Activated CD4-positive, alpha-beta memory T cell treated with anti-CD3 and anti-CD28 coated beads, Interleukin-2, amount 10 ng/mL, durations not matched to agents 7 days and 5 days (primary cell): ENCODE data around the gene NUDT4B. TPM values are rescaled to one million over a fixed set of nuclear protein-coding genes. Genes with fewer than 3 reads are reported as not detected.
"Not testable (repeated sequence)": the region's sequence is repeated elsewhere in the genome, so short reads cannot be mapped to it uniquely, and the experiment has no call there.

Source experiments
- CTCF ChIA-PET: fragments of 350-600 bp; sonication (Branson Sonifier 250); formaldehyde crosslinking; loops from one replicate; lab custom pipeline; 2021; ENCODE audit warnings: antibody characterized with exemption, inconsistent platforms; lab: Charles Lee
- POLR2A ChIA-PET: fragments of 350-600 bp; sonication (Branson Sonifier 250); formaldehyde crosslinking; loops from one replicate; lab custom pipeline; 2021; ENCODE audit warnings: antibody characterized with exemption; lab: Charles Lee
- DNase-seq: peaks from one replicate; pipeline ENCODE4 v3.0.0-alpha.2; 2020
- H3K27ac Mint-ChIP-seq: one replicate; pipeline ENCODE4 v1.8.0; 2021; ENCODE audit warnings: mild to moderate bottlenecking, mixed read lengths
- H3K27me3 Mint-ChIP-seq: one replicate; pipeline ENCODE4 v1.8.0; 2021; ENCODE audit warnings: mixed read lengths
- H3K36me3 Mint-ChIP-seq: one replicate; pipeline ENCODE4 v1.8.0; 2021; ENCODE audit warnings: low read depth, mixed read lengths
- H3K4me1 Mint-ChIP-seq: one replicate; pipeline ENCODE4 v1.8.0; 2021; ENCODE audit warnings: mixed read lengths
- H3K4me3 Mint-ChIP-seq: one replicate; pipeline ENCODE4 v1.8.0; 2021; ENCODE audit warnings: mild to moderate bottlenecking, mixed read lengths
- H3K9me3 Mint-ChIP-seq: one replicate; pipeline ENCODE4 v1.8.0; 2021; ENCODE audit warnings: mixed read lengths
- total RNA-seq, 2 experiments: library from RNA; stranded (reverse); gene quantifications; one replicate each; pipeline ENCODE4 v1.2.3, GENCODE V29; 2021

The NUDT4B gene
- total RNA-seq, 2 experiments from 2014 or later: 0.70 to 1.1 TPM

DNA sequence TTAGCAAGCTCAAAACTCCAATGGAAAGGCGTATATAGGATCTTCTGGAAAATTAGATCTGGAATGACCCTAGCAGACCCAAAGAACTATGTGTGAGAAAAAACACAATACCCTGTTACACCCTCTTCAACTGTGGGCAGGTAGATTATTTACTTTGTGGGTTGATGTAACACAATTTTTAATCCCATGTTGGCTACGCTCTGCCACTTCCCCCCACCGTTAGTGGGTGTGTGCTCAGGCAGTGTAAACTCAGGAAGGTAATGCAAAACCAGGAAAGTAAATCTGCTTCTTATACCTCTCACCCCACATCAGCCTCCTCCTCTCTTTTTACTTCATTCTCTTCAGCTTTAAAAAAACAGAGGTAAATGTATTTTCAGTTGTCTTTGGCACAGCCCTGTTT lies 23.7 kb upstream of the NUDT4B start:
- H3K9me3 Mint-ChIP-seq, H3K27ac Mint-ChIP-seq, POLR2A ChIA-PET, H3K36me3 Mint-ChIP-seq, CTCF ChIA-PET, DNase-seq, H3K27me3 Mint-ChIP-seq, H3K4me3 Mint-ChIP-seq, H3K4me1 Mint-ChIP-seq: not testable (repeated sequence)

DNA sequence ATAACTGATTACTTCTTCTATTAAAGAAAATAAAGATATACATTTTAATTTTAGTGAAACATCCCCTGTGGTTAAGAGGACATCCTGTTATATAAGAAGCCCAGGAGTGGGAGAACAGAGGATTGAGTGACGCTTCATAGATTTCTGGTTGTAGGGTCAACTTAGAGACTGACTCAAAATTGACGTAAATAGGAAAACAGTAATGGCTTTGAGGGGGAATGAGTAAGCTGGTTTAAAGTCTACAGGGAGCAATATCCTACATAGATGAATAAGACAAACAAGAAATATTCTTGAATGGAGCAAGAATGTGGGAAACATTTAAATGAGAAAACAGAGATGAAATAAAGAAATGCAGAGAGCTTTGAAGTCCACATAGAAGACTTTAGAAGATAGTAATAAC lies 20.7 kb upstream of the NUDT4B start:
- H3K36me3 Mint-ChIP-seq, CTCF ChIA-PET, DNase-seq, H3K27me3 Mint-ChIP-seq, H3K9me3 Mint-ChIP-seq, H3K4me1 Mint-ChIP-seq, H3K27ac Mint-ChIP-seq, H3K4me3 Mint-ChIP-seq, POLR2A ChIA-PET: not testable (repeated sequence)

DNA sequence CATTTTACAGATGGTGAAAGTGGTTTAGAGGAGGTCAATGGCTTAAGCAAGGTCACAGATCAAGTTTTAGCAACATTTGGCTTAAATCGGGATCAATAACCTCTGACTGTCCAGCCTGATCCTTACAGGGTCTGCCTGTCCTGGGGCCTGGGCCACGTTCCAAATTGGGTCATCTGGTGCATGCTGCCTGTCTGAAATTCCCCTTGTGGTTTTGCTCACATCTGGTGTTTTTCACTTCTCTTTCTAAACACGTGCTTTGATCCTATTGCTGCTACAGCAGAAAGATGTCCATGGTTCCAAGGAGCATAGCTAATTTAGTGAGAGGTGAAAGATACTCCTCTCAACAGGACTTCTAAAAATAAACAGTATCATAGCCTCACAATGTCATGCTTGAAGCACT lies 19.4 kb upstream of the NUDT4B start:
- not testable (repeated sequence) for H3K9me3 Mint-ChIP-seq

DNA sequence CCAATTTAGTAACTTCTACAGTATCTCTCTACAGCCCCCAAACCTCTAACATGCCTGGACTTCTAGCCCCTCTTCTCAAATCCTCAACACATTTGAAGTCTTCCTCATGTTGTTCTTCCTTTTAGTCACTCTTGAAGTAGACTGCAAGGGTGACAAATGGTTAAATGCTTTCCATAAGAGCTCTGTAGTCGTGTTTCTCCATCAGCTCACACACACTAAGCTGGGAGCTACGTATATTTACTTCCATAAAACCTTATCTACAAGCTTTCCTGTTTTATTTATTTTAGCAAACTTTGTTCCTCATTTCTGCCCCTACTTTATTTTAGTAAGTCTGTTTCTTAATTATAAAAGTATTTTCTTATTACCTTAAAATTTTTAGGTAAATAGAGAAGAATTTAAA lies 19.0 kb upstream of the NUDT4B start:
- CTCF ChIA-PET, H3K9me3 Mint-ChIP-seq, H3K4me3 Mint-ChIP-seq, H3K36me3 Mint-ChIP-seq, DNase-seq, H3K4me1 Mint-ChIP-seq, H3K27me3 Mint-ChIP-seq, POLR2A ChIA-PET, H3K27ac Mint-ChIP-seq: not testable (repeated sequence)

More for the DNA sequence above, 19.4 kb upstream of the NUDT4B start:
- H3K27me3 Mint-ChIP-seq, DNase-seq, CTCF ChIA-PET, H3K36me3 Mint-ChIP-seq, H3K27ac Mint-ChIP-seq, POLR2A ChIA-PET, H3K4me3 Mint-ChIP-seq, H3K4me1 Mint-ChIP-seq: not testable (repeated sequence)

DNA sequence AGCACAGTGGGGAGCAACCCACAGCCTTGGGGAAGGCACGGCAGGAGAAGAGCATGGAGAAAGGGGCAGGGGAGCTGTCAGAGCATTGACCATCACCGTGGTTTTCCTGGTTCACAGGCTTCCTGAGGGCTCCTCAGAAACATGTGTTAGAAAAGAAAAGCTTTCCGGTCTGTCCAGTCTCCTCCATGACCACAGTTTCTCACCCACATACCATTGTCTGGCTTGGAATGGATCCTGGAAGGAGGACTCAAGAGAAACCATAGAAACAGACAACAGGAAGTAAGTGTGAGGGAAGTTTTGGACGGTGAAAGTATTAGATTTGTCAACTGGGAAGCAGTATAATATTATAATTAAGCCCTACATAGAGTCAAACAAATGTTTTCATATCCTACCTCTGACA lies 16.3 kb upstream of the NUDT4B start:
- CTCF ChIA-PET, H3K4me3 Mint-ChIP-seq, H3K4me1 Mint-ChIP-seq, DNase-seq, POLR2A ChIA-PET, H3K27ac Mint-ChIP-seq, H3K27me3 Mint-ChIP-seq, H3K9me3 Mint-ChIP-seq, H3K36me3 Mint-ChIP-seq: not testable (repeated sequence)

DNA sequence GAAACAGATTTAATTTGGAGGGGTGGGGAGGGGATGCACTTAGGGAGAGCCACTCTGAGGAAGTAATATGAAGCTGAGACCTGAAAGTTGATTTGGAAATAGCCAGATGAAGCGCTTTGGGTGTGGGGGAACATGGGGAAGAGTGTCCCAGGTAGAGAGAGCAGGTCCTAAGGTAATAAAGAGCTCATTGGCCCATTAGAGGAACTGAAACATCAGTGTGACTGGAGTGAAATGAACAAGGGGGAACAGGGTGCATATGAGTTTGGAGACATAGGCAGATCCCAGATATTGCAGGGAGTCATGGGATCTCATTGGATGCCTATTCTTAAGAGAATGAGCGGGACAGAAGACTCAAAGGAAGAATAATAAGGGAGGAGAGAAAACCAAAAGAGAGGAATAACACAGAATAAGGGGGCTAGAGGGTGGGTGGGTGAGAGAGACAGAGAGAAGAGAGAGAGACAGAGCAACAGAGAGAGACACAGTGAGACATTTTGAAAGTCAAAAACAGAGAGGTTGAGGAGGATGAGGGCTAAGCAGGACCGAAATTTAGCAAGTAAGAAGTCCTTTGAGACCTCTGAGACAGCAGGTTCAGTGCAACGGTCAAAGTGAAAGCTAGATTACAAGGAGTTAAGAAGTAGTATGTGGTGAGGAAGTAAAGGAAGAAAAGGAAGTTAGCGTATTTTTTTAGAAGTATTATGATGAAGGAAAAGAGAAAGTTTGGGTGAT lies 14.8 kb upstream of the NUDT4B start:
- CTCF ChIA-PET, H3K4me1 Mint-ChIP-seq, H3K9me3 Mint-ChIP-seq, H3K27me3 Mint-ChIP-seq, H3K4me3 Mint-ChIP-seq, DNase-seq, H3K36me3 Mint-ChIP-seq, H3K27ac Mint-ChIP-seq, POLR2A ChIA-PET: not testable (repeated sequence)

DNA sequence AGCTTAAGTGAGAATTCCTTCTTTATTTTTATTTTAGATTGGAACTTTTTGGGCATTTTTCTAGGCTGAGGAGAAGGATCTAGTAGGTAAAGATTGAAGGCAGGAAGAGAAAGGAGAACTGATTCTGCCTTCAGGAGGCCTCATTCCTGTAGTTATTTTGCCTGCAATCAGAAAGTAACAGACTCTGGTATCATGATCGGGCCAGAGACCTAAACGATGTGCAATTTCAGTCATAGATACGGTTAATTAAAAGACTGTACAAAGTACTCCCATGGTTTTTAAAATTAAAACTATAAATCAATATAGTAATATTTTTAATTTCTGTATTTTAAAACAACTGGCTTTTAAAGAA lies 14.3 kb upstream of the NUDT4B start:
- H3K4me3 Mint-ChIP-seq, H3K4me1 Mint-ChIP-seq, H3K27me3 Mint-ChIP-seq, H3K27ac Mint-ChIP-seq, POLR2A ChIA-PET, H3K36me3 Mint-ChIP-seq, DNase-seq, CTCF ChIA-PET, H3K9me3 Mint-ChIP-seq: not testable (repeated sequence)

DNA sequence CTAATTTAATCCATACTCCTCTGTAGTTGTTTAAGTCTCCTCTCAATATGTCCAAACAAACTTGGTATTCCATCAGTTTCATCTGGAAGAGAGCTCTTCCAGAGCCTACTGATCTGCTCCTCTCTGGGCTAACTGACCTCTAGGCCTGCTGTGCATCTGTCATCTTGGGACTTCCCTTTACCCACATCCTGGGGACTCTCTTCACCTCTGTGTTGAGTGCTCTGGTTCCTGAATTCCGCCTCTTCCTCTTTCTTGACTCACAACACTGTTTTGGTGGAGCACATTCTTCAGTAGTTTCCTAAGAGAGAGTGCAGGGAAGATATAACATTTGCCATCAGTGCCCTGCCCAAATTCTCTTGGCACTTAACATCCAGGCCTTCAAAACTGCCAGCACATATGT lies 13.0 kb upstream of the NUDT4B start:
- H3K36me3 Mint-ChIP-seq, POLR2A ChIA-PET, H3K4me3 Mint-ChIP-seq, H3K27ac Mint-ChIP-seq, DNase-seq, H3K4me1 Mint-ChIP-seq, H3K9me3 Mint-ChIP-seq, CTCF ChIA-PET, H3K27me3 Mint-ChIP-seq: not testable (repeated sequence)

DNA sequence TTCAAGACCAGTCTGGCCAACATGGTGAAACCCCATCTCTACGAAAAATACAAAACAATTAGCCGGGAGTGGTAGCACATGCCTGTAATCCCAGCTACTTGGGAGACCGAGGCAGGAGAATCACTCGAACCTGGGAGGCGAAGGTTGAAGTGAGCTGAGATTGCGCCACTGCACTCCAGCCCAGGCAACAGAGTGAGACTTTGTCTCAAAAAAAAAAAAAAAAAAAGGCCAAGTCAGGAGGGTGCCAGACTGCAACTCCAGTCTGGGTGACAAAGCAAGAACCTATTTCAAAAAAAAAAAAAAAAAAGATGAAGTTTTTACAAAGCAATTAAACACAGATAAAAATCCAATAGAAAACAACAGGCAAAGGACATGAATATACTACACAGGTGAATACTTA lies 9.9 kb upstream of the NUDT4B start:
- H3K4me1 Mint-ChIP-seq, H3K27me3 Mint-ChIP-seq, H3K36me3 Mint-ChIP-seq, DNase-seq, H3K27ac Mint-ChIP-seq, POLR2A ChIA-PET, H3K9me3 Mint-ChIP-seq, H3K4me3 Mint-ChIP-seq, CTCF ChIA-PET: not testable (repeated sequence)

DNA sequence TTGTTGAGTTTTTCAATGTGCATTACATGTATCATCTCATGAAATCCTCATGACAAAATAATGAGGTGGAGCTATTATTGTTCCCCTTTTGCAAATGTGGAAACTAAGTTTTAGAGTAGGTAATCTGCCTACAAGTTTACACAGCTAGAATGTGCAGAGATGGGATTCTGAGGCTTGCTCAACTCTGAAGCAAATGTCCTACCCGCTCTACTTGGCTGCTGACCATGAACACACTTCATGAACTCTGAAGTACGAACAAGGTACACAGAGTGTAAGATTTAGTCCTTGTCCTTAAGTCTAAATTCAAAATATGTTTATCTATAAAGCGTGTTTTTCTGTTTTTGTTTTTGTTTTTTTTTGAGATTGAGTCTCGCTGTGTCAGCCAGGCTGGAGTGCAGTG lies 5.4 kb upstream of the NUDT4B start:
- DNase-seq, CTCF ChIA-PET, H3K4me3 Mint-ChIP-seq, H3K36me3 Mint-ChIP-seq, H3K9me3 Mint-ChIP-seq, POLR2A ChIA-PET, H3K4me1 Mint-ChIP-seq, H3K27me3 Mint-ChIP-seq, H3K27ac Mint-ChIP-seq: not testable (repeated sequence)

DNA sequence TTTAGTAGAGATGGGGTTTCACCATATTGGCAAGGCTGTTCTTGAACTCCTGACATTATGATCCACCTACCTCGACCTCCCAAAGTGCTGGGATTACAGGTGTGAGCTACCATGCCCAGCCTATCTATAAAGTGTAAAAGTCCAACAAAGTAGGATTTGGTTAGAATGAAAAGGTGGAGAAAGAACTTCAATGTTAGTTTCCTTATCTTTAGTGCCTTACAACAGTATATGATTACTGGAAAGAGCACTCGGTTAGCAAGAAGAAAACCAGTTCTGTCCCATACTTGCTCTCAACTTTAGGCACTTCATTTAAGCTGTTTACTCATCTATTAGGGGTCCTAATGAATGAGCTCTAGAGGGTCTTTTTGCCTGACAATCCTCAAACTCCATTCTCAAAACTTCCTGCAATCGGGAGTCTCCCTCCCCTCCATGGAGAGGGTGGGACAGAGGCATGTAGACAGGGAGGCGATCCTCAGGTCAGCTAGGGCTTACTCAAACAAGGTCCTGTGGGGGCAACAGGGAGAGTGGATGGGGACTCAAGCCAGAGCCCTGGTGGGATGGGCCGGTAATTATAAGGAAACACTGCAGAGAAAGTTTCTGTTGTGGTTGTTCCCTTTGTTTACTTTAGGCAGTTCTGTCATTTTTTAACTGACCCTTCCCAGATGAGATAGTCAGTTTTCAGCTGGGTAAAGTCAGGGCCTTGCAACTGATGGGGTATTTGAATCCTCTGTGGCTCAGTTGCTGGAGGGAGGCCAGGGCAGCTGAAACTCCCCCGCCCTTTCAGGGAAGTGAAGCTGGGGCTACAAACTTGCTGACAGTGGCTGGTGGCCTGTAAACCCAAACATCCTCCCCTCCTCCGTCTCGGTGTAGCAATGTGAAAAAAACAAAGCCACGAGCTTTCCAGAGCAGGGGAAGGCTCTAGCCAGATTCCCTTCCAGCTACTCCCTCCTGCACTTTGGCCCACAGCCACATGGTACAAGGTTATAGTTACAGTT lies 4.6 kb upstream of the NUDT4B start:
- POLR2A ChIA-PET, H3K9me3 Mint-ChIP-seq, H3K36me3 Mint-ChIP-seq, H3K4me3 Mint-ChIP-seq, H3K27me3 Mint-ChIP-seq, CTCF ChIA-PET, H3K27ac Mint-ChIP-seq, H3K4me1 Mint-ChIP-seq, DNase-seq: not testable (repeated sequence)

DNA sequence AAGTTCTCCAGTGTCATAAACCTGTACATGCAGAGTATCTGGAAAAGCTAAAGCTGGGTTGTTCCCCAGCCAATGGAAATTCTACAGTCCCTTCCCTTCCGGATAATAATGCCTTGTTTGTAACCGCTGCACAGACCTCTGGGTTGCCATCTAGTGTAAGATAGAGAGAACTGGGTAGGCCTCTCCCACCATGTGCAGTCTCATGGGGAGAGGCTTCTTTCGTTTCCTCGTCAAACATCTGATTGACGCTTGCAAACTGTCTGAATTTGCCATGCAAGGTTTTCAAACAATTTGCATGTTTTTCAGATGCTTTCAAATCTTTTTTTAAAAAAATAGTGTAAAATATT lies 734 bp downstream of the NUDT4B start:
- POLR2A ChIA-PET, H3K9me3 Mint-ChIP-seq, H3K36me3 Mint-ChIP-seq, DNase-seq, H3K27me3 Mint-ChIP-seq, H3K27ac Mint-ChIP-seq, H3K4me3 Mint-ChIP-seq, CTCF ChIA-PET, H3K4me1 Mint-ChIP-seq: not testable (repeated sequence)

DNA sequence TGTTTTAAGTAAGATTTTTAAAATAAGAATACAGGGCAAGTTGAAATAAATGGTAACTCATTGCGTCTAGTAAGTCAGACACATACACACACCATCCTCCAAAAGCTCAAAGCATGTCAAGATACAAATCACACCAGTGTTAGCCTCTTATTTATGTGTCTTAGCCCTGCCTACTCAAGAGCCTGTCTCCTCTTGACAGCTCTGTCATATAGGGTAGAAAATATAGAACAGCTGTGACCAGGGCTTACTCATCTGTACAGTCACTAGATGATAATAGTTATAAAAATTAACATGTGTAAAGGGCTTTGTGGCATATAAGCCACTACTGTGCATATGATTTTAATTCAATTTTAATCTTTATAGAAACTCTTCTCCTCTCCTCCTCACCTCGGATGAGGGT lies 7.7 kb downstream of the NUDT4B start:
- H3K27ac Mint-ChIP-seq, POLR2A ChIA-PET, H3K9me3 Mint-ChIP-seq, H3K4me1 Mint-ChIP-seq, CTCF ChIA-PET, H3K36me3 Mint-ChIP-seq, H3K27me3 Mint-ChIP-seq, DNase-seq, H3K4me3 Mint-ChIP-seq: not testable (repeated sequence)

DNA sequence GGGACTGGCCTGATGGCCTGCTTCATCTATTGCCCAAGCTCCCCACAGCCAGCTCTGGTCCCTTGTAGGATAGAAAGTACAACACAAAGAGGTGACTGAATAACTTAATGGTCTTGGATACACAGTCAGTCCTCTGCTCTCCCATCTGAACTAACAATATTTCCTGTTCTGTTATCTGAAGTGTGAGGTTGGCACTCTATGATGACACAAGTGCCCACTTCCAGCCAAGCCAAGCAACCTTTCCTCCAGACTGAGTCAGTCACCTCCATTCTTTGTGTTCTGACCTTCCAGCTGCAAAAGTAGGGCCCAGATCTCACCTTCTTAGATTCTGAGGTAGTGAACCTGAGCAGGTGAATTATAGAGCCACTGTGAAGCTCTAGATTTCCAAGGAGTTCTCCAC lies 8.9 kb downstream of the NUDT4B start:
- H3K36me3 Mint-ChIP-seq, DNase-seq, CTCF ChIA-PET, H3K4me1 Mint-ChIP-seq, H3K9me3 Mint-ChIP-seq, H3K27ac Mint-ChIP-seq, H3K27me3 Mint-ChIP-seq, H3K4me3 Mint-ChIP-seq, POLR2A ChIA-PET: not testable (repeated sequence)
